ENCODE data around the gene GXYLT1. TPM values are rescaled to one million over a fixed set of nuclear protein-coding genes. Genes with fewer than 3 reads are reported as not detected.

GXYLT1 gene
- total and polyA plus RNA-seq, 2 experiments from 2014 or later = 3.9 to 13.4 TPM

GRCh38 chr12:42099433-42099832 is 45.2 kb downstream of the GXYLT1 start:
- Histone ChIP-seq H3K4me1 (ENCODE audit: insufficient read depth) (no peaks in the 10 kb centered on the region), H3K27me3 (ENCODE audit: insufficient read depth) (no peaks in the 10 kb centered on the region), H3K79me2 (replicated peaks; ENCODE audit: insufficient read depth) (no peaks in the 10 kb centered on the region), H3K4me3 (no peak overlapping the region), H4K20me1 (replicated peaks; ENCODE audit: insufficient read depth) (no peaks in the 10 kb centered on the region), H3K27ac (ENCODE audit: low read depth) (no peak overlapping the region), H3F3A (replicated peaks; ENCODE audit: low read depth) (no peaks in the 10 kb centered on the region), H3K9me2 (ENCODE audit: insufficient read depth) (no peaks in the 10 kb centered on the region), H3K36me3 (ENCODE audit: insufficient read depth) (no peaks in the 10 kb centered on the region), H3K4me2 (no peak overlapping the region), H2AFZ (no peak overlapping the region)
- no peak for DNase-seq (ENCODE audit: low spot score)
- no peaks in the 10 kb centered on the region for H3K27me3 Mint-ChIP-seq (ENCODE audit: insufficient read depth, low read depth, poor library complexity)
- no peak overlapping the region for H3K4me3 Mint-ChIP-seq
- H3K27ac Mint-ChIP-seq = no peak overlapping the region
- TF ChIP-seq ZNF462 (CRISPR knock-in tag; IDR thresholded peaks at IDR 0.05) = no peak
- TF ChIP-seq ZNF114 (CRISPR knock-in tag; IDR thresholded peaks at IDR 0.05) = no peak
- no peak for TF ChIP-seq REST (IDR thresholded peaks at IDR 0.05; ENCODE audit: unreplicated experiment)
- no peak for TF ChIP-seq STAT1 (IDR thresholded peaks at IDR 0.05; ENCODE audit: unreplicated experiment)
- TF ChIP-seq ETS1 (IDR thresholded peaks at IDR 0.05) = no peak
- TF ChIP-seq EZH2 (IDR thresholded peaks at IDR 0.05; ENCODE audit: low read depth, unreplicated experiment) = no peak
- TF ChIP-seq CTCF (conservative IDR thresholded peaks at IDR 0.05; ENCODE audit: low read depth in 2 of 2) = no peak
- no peak for TF ChIP-seq CREB1 (CRISPR knock-in tag; IDR thresholded peaks at IDR 0.05; ENCODE audit: low read depth)
- no peak for TF ChIP-seq EZH2phosphoT487 (IDR thresholded peaks at IDR 0.05; ENCODE audit: unreplicated experiment)
- no peak for TF ChIP-seq NANOG (IDR thresholded peaks at IDR 0.05; ENCODE audit: borderline replicate concordance)
- TF ChIP-seq POLR2AphosphoS5 (IDR thresholded peaks at IDR 0.05; ENCODE audit: low read depth) = no peak
- no peak for TF ChIP-seq JUNB (IDR thresholded peaks at IDR 0.05; ENCODE audit: unreplicated experiment)
- no peak for TF ChIP-seq ZNF331 (CRISPR knock-in tag; IDR thresholded peaks at IDR 0.05; ENCODE audit: low read depth)
- no peak for ATAC-seq
- no peaks in the 10 kb centered on the region for H3K4me1 Mint-ChIP-seq
- H3K36me3 Mint-ChIP-seq (ENCODE audit: low read depth) = no peaks in the 10 kb centered on the region
- H3K9me3 Mint-ChIP-seq = no peaks in the 10 kb centered on the region
